HG02970 (cell line): ENCODE measurements around the gene NINL.
"Not testable (repeated sequence)": the region's sequence is repeated elsewhere in the genome, so short reads cannot be mapped to it uniquely, and the experiment has no call there.

Source experiments
- ATAC-seq: cut with Tn5 transposase; IDR thresholded peaks from one replicate; pipeline ENCODE4 v1.9.1; 2021; ENCODE audit warnings: mild to moderate bottlenecking, moderate library complexity, moderate number of reproducible peaks; ENCODE audit not compliant: unreplicated experiment, low FRiP score

The NINL gene

DNA sequence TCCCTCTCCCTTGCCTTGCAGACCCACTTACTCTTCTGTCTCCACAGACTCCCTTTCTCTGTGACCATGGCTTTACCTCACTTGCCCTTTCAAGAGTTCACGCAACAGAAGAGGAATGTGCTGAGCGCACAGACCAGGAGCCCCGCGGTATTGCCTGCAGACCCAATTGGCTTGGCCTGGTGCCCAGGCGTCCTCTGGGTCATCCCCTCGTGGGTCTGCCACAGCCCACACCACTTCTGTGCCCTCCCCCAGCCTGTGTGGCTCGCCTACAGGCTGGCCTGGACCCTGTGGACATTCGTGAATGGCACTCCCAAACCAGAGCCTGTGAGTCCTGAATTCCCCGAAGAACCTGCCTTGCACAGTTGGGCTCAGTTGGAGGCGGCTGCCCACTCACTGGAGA lies 15.3 kb upstream of the NINL start:
- ATAC-seq: no peak

DNA sequence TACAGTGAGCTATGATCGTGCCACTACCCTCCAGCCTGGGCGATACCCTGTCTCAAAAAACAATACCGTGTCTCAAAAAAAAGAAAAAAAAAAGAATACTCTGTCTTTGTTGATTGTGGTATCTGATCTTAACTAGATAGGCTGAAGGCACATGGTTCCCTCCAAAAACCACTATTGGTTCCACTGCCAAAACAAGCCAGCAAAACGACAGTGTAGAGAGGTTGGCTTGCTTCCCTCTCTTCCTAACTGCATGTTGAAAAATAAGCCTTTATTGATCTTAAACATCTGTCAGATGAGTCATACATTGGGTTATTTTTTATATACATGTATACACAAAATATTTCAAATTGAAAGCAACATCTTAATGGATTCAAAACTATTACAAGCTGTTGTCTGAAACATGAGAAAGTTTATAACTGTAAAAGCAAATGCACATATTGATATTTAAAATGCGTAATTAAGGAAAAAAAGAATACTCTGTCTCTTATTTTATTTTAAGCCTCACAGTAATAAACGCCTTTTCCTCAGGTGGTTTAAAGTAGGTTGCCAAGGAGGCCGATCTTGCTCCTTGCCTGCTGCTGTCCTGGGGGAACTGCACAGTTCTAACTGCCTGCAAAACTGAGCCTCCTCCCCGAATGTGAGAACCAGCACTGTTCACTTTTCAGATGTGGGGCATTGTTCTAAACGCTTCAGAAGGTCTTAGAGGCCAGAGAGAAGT lies 7.0 kb upstream of the NINL start:
- no peak for ATAC-seq

DNA sequence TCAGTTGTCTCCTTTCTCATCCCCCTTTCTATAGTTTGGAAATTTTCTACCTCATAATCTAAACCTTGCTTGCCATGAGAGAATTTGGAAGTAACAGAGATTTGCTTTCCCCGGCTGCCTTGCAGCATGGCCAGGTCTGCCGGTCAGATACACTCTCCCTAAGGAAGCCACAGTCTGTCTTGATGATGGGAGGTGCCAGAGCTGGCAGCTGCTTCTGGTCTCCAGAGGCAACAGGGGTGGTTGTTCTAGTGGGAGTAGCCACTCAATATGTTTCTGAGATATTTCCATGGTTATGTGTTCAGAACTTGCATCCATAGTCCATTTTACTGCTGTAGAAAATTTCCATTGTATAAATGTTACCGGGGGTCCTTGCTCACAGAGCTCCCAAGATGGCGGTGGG lies 5.4 kb upstream of the NINL start:
- ATAC-seq: not testable (repeated sequence)

DNA sequence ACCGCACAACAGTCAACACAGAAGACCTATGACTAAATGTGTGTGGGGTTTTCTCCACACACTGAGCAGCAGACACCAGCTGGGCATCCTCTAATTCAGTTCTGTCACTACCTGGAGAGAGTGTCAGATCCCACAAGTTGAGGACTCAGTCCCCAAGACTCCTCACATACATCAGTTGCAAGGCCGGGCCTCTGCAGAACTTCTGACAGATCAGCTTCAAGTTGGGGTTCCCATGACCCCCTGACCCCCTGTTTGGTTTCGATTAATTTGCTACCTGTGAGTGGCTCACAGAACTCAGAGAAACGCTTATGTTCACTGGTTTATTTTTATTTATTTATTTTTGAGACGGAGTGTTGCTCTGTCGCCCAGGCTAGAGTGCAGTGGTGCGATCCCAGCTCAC lies 3.2 kb upstream of the NINL start:
- no peak for ATAC-seq

DNA sequence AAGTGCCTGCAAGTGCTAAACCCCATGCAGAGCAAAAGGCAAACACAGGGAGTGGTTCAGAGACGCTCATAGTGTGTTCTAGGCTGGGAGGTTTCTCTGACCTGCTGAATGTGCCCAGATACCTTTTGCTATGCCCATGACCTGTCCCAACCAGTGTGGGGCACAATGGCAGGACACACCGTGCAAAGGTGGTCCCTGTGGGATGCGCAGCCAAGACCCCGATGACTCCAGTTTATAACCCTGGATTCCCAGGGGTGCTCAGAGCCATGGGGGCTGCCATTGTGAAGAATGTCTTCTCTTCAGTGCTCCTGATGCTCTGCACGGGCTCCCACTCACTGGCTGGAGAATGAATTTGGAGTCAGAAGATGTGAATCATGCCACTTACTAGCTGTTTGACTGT lies 2.2 kb upstream of the NINL start:
- no peak for ATAC-seq

DNA sequence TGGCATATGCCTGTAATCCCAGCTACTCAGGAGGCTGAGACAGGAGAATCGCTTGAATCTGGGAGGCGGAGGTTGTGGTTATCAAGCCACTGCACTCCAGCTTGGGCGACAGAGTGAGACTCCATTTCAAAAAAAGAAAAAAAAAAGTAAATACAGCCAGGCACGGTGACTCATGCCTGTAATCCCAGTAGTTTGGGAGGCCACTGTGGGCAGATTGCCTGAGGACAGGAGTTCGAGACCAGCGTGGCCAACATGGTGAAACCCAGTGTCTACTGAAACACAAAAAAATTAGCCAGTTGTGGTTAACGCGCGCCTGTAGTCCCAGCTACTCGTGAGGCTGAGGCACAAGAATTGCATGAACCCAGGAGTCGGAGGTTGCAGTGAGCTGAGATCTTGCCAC lies 1.5 kb upstream of the NINL start:
- ATAC-seq: no peak

DNA sequence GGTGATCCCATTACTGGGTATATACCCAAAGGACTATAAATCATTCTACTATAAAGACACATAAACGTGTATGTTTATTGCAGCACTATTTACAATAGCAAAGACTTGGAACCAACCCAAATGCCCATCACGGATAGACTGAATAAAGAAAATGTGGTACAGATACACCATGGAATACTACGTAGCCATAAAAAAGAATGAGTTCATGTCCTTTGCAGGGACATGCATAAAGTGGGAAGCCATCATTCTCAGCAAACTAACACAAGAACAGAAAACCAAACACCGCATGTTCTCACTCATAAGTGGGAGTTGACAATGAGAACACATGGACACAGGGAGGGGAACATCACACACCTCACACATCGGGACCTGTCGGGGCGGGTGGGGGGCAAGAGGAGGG lies 1.7 kb downstream of the NINL start:
- ATAC-seq: not testable (repeated sequence)

DNA sequence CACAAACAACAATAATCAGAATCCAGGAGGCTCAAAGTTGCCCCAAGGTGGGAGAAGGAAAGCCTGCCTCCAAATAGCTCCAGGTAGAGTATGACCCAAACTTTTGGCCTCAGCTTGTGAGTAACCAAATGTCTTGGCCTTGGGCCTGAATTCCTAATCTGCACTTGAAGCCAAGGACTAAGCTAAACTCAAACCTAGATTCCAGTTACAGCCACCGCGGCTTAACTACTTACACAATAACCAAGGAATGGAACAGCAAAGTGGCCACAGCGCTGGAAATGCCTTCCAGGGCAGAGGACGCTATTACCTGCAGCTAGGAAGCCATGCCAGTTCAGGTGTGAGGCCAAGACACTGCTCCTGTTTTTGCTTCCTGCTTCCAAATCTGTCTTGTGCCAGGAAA lies 4.6 kb downstream of the NINL start:
- no peak for ATAC-seq

DNA sequence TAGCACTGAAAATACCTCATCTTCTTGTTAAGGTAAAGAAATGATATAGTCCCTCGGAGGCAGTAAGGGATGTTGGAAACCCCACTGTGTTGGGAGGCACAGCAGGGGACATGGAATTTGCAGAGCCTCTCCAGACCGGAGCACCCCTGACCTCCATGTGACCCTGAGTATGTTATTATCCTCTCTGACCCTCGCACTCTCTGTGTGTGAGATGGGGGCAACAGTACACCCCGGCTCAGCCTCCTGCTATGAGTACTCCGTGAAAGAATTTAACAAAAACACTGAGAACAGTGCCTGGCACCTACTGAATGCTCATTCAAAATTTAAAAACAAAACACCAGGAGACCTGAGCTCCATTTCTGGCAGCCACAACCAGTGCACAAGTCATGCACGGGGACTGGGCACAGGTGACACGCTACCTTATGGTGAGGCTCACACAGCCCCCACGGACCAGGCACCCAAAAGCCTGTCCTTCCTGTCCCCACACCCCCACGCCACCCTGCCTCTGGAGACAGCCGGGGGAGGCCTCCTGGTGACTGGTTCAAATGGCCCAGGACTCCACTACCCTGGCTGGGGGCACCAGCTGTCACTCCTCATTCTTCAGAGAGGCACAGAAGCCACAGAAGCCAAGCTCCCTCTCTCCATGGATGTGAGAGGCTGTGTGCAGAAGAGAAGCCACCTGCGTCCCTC lies 6.1 kb downstream of the NINL start:
- ATAC-seq: no peak

DNA sequence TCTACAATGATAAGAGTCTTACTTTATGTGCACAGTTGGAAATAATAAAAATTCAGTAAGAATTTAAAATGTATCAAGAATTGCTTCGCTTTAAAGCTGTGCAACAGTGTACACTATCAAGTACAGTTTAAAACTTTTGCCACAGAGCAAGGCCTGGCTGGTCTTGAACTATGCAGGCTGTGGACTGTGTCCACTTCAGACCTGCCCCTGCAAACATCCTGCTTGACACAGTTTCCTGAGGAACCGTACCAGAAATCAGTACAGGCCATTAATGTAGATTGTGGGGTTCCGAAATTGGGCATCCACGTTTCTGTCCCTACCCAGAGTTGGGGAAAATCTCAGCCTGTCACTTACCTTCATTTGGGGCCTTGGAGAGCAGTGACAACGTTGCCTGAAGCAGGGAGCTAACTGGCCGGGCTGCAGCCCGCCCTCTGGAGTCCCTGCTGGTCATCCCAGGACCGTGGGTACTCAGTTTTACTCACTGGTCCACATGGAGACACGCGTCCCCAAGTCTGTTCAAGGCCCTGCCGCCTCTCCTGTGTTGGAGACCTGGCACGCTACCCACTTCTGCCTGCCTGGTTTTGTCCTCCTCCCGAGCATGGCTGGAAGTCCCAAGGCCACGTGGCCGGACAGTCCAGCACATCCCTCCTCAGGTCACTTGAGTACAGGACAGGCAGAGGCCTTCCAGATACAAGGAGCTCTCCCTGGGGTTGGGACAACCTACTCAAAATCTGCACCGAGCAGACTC lies 8.4 kb downstream of the NINL start:
- no peak for ATAC-seq

GRCh38 chr20:25574411-25574810 lies 10.9 kb downstream of the NINL start:
- no peak for ATAC-seq

- ATAC-seq: no peak
Measured at GRCh38 chr20:25573288-25574251, 11.8 kb downstream of the NINL start.

- no peak for ATAC-seq
Measured at GRCh38 chr20:25571817-25572216, 13.5 kb downstream of the NINL start.

DNA sequence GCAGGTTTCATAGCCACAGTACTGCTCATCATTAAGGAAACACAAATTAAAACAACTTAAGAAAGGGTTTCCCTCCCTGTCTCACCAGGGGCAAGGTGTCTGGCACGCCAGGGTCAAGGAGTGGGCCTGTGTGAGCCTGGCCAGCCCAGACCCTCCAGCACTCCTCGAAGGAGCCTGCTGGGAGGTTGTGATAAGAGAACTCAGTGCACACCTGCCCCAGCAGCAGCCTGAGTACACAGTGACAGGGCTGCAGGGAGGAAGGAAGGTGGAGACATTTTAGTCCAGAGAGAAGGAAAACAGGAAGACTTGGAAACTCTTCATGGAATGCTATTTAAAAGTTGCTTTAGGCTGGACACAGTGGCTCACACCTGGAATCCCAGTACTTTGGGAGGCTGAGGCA lies 14.1 kb downstream of the NINL start:
- ATAC-seq: no peak

- no peak for ATAC-seq
Measured at GRCh38 chr20:25570148-25570530, 15.2 kb downstream of the NINL start.

DNA sequence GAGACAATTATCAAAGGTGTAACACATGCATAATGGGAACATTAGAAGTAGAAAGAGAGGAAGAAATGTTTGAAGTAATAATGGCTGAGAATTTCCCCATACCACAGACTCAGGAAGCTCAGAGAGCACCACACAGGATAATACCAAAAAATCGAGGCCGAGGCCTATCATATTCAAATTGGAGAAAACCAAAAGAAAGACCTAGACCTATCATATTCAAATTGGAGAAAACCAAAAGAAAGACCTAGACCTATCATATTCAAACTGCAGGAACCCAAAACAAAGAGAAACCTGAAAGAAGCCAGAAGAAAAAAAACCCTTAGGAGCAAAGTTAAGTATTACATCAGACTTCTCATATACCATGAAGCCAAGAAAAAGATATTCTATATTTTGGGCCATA lies 18.0 kb downstream of the NINL start:
- ATAC-seq: no peak

- no peak for ATAC-seq
Measured at GRCh38 chr20:25566821-25567220, 18.5 kb downstream of the NINL start.

DNA sequence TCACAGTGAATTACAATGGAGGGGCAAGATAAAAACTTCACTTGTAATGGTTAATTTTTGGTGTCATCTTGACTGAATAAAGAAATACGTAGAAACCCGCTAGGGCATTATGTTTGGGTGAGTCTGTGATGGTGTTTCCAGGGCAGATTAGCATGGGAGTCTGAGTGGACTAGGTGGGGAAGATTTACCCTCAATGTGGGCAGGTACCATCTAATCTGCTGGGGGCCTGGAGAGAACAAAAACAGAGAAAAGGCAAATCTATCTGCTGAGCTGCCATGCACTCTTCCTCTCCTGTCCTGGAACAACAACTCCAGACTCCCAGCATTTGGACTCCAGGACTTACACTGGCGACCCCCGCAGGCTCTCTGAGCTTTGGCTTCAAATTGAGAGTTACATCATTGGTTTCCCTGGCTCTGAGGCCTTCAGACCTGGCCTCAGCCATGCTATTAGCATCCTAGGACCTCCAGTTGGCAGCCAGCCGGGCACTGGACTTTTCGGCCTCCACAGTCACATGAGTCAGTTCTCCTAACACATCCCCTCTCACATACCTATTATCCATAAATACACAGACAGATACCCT lies 19.7 kb downstream of the NINL start:
- no peak for ATAC-seq

GRCh38 chr20:25563876-25564275 lies 21.5 kb downstream of the NINL start:
- ATAC-seq: no peak

GRCh38 chr20:25563362-25563761 lies 22.0 kb downstream of the NINL start:
- ATAC-seq: no peak
